ENCODE measurements around the gene CLIC4. TPM values are rescaled to one million over a fixed set of nuclear protein-coding genes. Genes with fewer than 3 reads are reported as not detected.

The CLIC4 gene
- total RNA-seq, 1 experiment from 2014 or later: 169 TPM

DNA sequence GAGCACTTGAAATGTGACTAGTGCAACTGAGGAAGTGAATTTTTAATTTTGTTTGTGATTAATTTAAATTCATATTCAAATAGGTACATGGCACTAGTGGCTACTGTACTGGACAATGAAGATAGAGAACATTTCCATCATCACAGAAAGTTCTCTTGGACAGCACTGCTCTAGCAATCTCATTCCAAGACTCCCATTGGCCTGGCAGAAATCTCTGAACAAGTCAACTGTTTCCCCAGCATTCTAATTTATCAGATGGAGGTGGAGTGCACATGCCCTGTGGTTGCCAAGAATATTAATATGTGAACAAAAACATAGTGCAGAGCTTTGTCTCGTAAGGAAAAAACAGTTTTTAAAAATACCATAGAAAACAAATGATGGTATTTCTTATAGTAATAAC lies 81.3 kb downstream of the CLIC4 start:
- H3K27me3 ChIP-seq: no peaks in the 10 kb centered on the region
- no peak overlapping the region for H3K4me3 ChIP-seq
- DNase-seq: no peak
- no peaks in the 10 kb centered on the region for H3K9me3 ChIP-seq (replicated peaks)
- H3K36me3 ChIP-seq: peaks cover 4% of the 10 kb centered on the region
- no peak overlapping the region for H3K27ac ChIP-seq
- no peaks in the 10 kb centered on the region; the same call in 1 of the 2 replicates for H3K4me1 ChIP-seq

- Histone ChIP-seq H3K9me3 (replicated peaks) (no peaks in the 10 kb centered on the region), H3K4me3 (no peak overlapping the region), H3K4me1 (no peaks in the 10 kb centered on the region; the same call in 1 of the 2 replicates), H3K36me3 (peaks cover 4% of the 10 kb centered on the region), H3K27me3 (no peaks in the 10 kb centered on the region), H3K27ac (no peak overlapping the region)
- DNase-seq: no peak
Observed at GRCh38 chr1:24827379-24828135, 82.3 kb downstream of the CLIC4 start.

DNA sequence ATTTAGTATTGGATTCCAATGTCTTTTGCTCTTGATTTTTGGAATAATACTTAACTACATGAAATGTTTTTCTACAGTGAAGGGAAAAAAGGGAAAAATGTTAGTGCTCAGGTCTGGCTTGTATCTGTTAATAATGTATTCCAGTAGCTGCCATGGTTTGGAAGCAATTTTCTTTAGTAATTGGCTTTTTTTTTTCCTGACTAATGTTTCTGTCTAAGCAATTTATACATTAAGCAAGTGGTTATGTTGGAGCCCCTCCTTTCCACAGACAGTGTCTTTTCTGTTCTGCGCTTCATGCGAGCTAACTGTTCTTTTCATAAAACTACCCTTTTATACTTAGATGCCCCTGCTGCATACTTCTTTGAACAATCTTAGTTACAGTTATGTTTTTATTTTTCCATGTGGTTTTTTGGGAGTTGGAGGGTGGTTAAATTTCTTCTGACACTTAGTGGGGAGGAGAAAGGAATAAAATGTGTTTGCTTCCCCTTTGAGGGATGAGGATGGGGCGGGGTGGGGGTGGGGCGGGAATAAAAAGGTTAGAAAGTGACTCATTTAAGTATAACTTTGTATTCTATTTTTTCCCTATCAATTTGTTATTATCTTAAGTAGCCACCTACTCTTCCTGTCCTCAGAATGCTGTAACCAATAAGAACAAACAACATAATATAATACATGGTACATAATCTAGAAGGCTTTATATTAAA lies 83.1 kb downstream of the CLIC4 start:
- no peaks in the 10 kb centered on the region; the same call in 1 of the 2 replicates for H3K4me1 ChIP-seq
- H3K36me3 ChIP-seq: peaks cover 4% of the 10 kb centered on the region
- no peak for DNase-seq
- no peak overlapping the region for H3K4me3 ChIP-seq
- H3K27ac ChIP-seq: no peak overlapping the region
- no peaks in the 10 kb centered on the region for H3K27me3 ChIP-seq
- H3K9me3 ChIP-seq (replicated peaks): no peaks in the 10 kb centered on the region

DNA sequence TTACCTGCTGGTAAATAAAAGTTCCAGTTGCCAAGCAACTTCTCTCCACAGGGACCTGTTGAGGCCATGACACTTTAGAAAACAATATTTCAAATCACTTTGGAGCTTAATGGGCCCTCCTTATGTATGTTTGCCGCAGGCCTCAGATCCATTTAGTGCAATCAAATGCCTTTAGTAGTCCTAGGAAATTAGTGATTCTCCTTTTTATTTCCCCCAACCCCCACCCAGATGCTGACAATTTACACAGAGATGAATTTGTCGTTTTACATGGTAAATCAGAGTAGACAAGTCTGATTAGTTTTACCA lies 83.6 kb downstream of the CLIC4 start:
- Histone ChIP-seq H3K36me3 (peaks cover 4% of the 10 kb centered on the region), H3K27ac (no peak overlapping the region)

DNA sequence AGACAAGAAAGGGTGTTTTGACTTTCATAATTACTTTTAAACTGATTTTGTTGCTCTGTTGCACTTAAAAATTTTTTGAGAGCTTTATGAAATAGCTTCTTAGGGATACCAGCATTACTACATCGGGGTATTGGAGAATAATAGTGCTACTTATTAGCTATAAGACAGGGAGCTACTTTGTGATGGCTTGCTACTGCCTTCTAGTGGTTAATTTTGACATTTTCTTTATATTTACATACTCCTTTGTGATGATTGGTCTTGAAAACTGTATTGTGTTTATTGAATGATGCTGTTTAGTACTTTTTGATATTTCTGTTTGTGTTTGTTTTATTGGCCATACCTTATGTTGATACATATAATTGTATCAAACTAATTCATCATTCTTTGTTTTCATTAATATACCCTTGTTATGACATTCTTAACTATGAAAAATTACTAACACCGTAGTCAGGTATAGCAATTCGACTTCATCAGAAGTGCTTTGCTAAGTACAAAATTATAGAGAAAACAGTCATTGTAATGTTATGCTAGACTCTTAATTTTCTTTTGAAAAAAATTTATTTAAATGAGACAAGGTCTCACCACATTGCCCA lies 85.5 kb downstream of the CLIC4 start:
- no peak overlapping the region for H3K4me3 ChIP-seq
- peaks cover 4% of the 10 kb centered on the region for H3K36me3 ChIP-seq
- H3K27ac ChIP-seq: no peak overlapping the region
- no peaks in the 10 kb centered on the region for H3K27me3 ChIP-seq
- H3K9me3 ChIP-seq (replicated peaks): no peaks in the 10 kb centered on the region
- peak in 1 of 2 experiments; percentile 81 for DNase-seq
- no peaks in the 10 kb centered on the region; the same call in 1 of the 2 replicates for H3K4me1 ChIP-seq

More for the DNA sequence above, 83.6 kb downstream of the CLIC4 start:
- H3K4me1 ChIP-seq: no peaks in the 10 kb centered on the region; the same call in 1 of the 2 replicates
- H3K9me3 ChIP-seq (replicated peaks): no peaks in the 10 kb centered on the region
- no peaks in the 10 kb centered on the region for H3K27me3 ChIP-seq
- H3K4me3 ChIP-seq: no peak overlapping the region
- no peak for DNase-seq

DNA sequence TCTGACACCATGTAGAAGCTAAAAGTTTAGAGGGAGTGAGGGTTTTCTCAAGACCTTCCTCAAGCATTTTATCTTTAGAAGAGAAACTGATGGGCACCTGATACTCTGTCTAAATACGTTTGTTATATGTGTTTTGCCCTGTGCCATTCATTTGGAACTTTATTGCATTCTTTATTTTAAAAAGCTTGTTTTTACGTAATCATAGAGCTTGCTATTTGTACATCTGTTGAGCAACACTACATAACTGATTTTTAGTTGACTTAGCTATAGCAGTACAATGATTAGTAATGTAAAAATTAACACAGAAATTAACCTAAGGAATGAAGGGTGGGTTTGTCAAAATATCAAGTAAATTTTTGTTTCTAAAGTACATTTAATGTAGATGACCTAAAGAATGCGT lies 96.3 kb downstream of the CLIC4 start:
- no peaks in the 10 kb centered on the region for H3K4me1 ChIP-seq
- peaks cover 18% of the 10 kb centered on the region for H3K36me3 ChIP-seq

DNA sequence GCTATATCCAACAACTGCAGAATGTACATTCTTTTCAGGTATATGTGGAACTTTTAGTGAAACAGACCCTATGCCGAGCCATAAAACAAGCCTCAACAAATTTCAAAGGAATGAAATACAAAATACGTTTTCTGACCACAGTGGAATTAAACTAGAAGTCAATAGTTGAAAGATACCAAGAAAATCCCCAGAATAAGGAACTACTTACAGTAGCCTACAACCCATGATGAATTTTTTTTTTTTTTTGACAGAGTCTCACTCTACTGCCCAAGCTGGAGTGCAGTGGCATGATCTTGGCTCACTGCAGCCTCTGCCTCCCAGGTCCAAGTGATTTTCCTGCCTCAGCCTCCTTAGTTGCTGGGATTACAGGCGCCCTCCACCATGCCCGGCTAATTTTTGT lies 101.4 kb downstream of the CLIC4 start:
- DNase-seq: no peak
- Histone ChIP-seq H3K4me3 (no peak overlapping the region), H3K36me3 (peaks cover 11% of the 10 kb centered on the region), H3K27me3 (no peaks in the 10 kb centered on the region), H3K4me1 (no peaks in the 10 kb centered on the region; the same call in 1 of the 2 replicates), H3K9me3 (replicated peaks) (no peaks in the 10 kb centered on the region), H3K27ac (no peak overlapping the region)

More for the DNA sequence above, 96.3 kb downstream of the CLIC4 start:
- Histone ChIP-seq H3K4me3 (no peak overlapping the region), H3K27me3 (no peaks in the 10 kb centered on the region), H3K9me3 (replicated peaks) (no peaks in the 10 kb centered on the region), H3K27ac (no peak overlapping the region)
- no peak for DNase-seq

GRCh38 chr1:24847995-24848881 lies 103.0 kb downstream of the CLIC4 start:
- Histone ChIP-seq H3K36me3 (peaks cover 10% of the 10 kb centered on the region), H3K27ac (no peak overlapping the region), H3K4me1 (no peaks in the 10 kb centered on the region; the same call in 1 of the 2 replicates), H3K27me3 (no peaks in the 10 kb centered on the region), H3K9me3 (replicated peaks) (no peaks in the 10 kb centered on the region), H3K4me3 (no peak overlapping the region)
- DNase-seq: peak; percentile 66 to 67

DNA sequence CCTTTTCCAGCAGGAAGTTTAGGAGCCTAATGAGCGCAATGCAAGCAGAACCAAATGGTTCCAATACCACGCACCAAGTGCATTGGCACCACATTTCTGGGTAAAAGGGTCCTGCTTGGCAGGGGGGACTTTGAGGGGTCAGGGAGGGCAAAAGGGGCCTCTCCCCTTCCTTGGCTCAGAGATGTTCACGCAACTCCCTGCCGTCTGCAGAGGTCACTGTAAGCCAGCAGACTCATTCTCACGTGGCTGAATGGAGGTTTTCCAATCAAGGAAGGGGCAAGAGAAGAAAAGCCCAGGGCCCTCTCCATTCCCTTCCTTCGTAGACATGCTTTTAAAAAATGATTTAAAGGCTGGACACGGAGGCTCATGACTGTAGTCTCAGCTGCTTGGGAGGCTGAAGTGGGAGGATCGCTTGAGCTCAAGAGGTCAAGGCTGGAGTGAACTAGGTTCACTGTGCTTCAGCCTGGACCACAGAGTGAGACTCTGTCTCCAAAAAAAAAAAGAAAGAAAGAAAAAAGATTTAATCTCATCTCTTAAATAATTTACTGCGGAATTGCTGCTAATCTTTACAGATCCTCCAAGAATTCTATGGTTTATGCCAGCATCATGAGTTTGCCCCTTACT lies 104.5 kb downstream of the CLIC4 start:
- DNase-seq: peak in 1 of 2 experiments; percentile 30
- no peak overlapping the region for H3K27ac ChIP-seq
- no peaks in the 10 kb centered on the region; the same call in 1 of the 2 replicates for H3K4me1 ChIP-seq
- peaks cover 4% of the 10 kb centered on the region; the same call in 1 of the 2 replicates for H3K36me3 ChIP-seq
- H3K9me3 ChIP-seq (replicated peaks): no peaks in the 10 kb centered on the region
- no peak overlapping the region for H3K4me3 ChIP-seq
- no peaks in the 10 kb centered on the region for H3K27me3 ChIP-seq

DNA sequence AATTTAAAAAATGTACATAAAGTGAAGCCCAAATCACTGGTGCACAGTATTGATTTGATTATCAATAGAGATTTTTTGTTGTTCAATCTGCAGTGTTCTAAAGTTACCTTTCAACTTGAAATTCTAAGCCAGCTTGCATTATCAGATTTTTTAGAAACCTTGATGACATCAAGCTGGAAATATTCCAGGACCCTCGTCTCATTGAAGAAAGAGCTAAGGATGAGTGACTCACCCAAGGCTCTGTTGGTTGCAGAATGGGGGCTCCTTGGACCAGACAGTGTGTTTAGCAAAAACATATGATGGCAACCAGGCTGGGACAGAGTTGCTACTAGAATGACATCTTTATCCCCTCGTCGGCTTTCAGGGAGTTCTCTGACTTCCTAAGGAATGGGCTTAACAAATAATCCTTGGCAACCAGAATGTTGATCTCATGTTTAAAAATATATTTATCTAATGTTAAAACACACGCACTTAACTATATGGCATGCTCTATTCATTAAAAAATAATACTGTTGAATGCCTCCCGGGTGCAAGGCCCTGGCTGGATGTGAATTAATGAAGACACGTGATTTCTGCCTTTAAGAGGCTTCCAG lies 105.2 kb downstream of the CLIC4 start:
- DNase-seq: no peak
- no peaks in the 10 kb centered on the region for H3K9me3 ChIP-seq (replicated peaks)
- H3K4me3 ChIP-seq: no peak overlapping the region
- H3K36me3 ChIP-seq: peaks cover 3% of the 10 kb centered on the region; the same call in 1 of the 2 replicates
- H3K27me3 ChIP-seq: no peaks in the 10 kb centered on the region
- H3K4me1 ChIP-seq: no peaks in the 10 kb centered on the region; the same call in 1 of the 2 replicates
- no peak overlapping the region for H3K27ac ChIP-seq

GRCh38 chr1:24853649-24854048 lies 108.4 kb downstream of the CLIC4 start:
- no peaks in the 10 kb centered on the region for H3K4me1 ChIP-seq
- no peak overlapping the region for H3K27ac ChIP-seq
- DNase-seq: no peak
- H3K4me3 ChIP-seq: no peak overlapping the region
- no peaks in the 10 kb centered on the region for H3K9me3 ChIP-seq (replicated peaks)
- H3K36me3 ChIP-seq: no peaks in the 10 kb centered on the region
- H3K27me3 ChIP-seq: no peaks in the 10 kb centered on the region

GRCh38 chr1:24855474-24855873 lies 110.2 kb downstream of the CLIC4 start:
- Histone ChIP-seq H3K27ac (no peak overlapping the region), H3K9me3 (replicated peaks) (no peaks in the 10 kb centered on the region), H3K4me3 (no peak overlapping the region), H3K4me1 (no peaks in the 10 kb centered on the region), H3K36me3 (no peaks in the 10 kb centered on the region), H3K27me3 (0 out of 2 replicates have a peak, but pooled peaks cover 3% of the 10 kb centered on the region)
- DNase-seq: no peak

DNA sequence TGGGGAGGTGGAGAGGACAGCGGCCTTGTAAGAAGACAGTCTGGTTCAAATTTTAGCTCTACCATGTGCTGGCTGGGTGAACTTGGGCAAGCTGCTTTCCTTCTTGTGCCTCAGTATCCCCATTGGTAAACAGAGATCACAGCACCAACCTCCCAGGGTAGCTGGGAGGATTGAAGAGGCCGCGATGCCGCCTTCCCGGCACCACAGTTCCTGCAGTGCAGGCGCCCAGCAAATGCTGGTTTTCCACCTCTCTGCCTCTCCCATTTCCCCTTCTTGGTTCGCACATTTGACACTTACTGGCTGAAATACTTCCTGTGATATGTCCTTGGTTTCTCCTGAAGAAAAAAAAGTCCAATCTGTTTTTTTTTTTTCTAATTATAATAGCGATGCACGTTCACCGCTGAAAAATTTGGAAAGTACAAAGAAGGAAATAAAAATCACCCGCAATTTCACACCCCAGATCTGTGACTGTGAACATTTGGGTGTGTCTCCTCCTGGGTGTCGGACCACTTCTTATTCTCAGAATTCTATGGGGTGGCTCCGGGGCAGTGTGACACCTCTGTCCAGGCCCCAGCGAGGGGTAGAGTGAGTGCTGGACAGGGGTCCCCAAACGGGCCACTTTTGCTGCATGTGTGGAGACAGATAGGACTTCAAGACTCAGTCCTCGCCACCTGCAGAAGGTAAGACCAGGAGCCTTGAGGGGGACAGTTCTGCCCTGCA lies 111.7 kb downstream of the CLIC4 start:
- H3K9me3 ChIP-seq (replicated peaks): no peaks in the 10 kb centered on the region
- peaks cover 5% of the 10 kb centered on the region; the same call in 1 of the 2 replicates for H3K27me3 ChIP-seq
- no peaks in the 10 kb centered on the region for H3K36me3 ChIP-seq
- H3K4me3 ChIP-seq: no peak overlapping the region
- DNase-seq: no peak
- no peaks in the 10 kb centered on the region for H3K4me1 ChIP-seq
- H3K27ac ChIP-seq: no peak overlapping the region

All from SJCRH30 (cell line).